GM10248 (cell line): ENCODE measurements around the gene DES.

Source experiments
- CTCF ChIA-PET: fragments of 300-600 bp; sonication (Branson Sonifier 250); formaldehyde crosslinking; extraction: SDS; loops from one replicate; lab custom pipeline; 2021; ENCODE audit warnings: antibody characterized with exemption; lab: Yijun Ruan, JAX
- POLR2A ChIA-PET: fragments of 350-650 bp; sonication (Branson Sonifier 250); formaldehyde crosslinking; extraction: SDS; loops from one replicate; lab custom pipeline; 2020; ENCODE audit warnings: antibody characterized with exemption; lab: Yijun Ruan, JAX
- DNase-seq: peaks from one replicate; pipeline ENCODE4 v3.0.0; 2012; ENCODE audit errors: extremely low spot score
- CTCF ChIP-seq: IDR thresholded peaks from 2 replicates; pipeline ENCODE4 v1.5.1; 2012; ENCODE audit warnings: mild to moderate bottlenecking, low read depth; ENCODE audit errors: extremely low read depth, missing control alignments, control extremely low read depth

DES gene

DNA sequence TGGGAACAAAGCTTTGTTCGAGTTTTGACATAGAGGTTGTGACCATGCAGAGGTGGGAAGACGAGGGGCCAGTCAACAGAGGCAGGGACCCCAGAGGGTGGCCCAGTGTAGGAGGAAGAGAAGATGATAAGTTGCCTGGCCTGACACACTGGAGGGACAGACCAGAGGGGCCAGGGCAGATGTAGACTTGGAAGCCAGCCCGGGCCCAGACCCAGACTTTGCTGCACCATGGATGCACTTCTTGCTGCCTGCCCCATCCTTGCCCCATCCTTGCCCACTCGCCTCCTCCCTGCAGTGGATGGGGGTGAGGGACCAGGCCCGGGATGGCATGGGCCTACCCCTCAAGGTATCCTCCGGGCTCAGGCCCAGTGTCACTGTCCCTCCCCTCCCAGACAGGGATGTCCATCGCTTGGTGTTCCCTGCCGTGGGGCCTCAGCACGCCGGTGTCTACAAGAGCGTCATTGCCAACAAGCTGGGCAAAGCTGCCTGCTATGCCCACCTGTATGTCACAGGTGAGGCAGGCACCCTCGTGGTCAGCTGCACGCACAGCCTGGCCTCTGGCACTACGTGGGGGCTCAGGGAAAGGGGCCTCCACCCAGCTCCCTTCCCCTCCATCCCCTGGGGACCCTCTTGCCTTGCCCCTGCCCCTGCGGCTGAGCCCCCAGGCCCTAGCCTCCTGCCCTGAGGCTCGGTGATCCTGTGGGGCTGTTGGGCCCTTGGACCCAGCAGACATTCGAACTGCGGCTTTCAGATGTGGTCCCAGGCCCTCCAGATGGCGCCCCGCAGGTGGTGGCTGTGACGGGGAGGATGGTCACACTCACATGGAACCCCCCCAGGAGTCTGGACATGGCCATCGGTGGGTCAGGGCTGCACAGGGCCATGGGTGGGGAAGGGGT lies 53.5 kb downstream of the DES start:
- POLR2A ChIA-PET, result no interaction called here
- no peak for DNase-seq
- TF ChIP-seq CTCF, result no peak
- CTCF ChIA-PET, result interaction anchor here (1.2 to 10.1 kb wide), 2 partner anchors 48 to 58 kb away, joined by 3 to 77 read pairs; no protein-coding TSS in a partner anchor

DNA sequence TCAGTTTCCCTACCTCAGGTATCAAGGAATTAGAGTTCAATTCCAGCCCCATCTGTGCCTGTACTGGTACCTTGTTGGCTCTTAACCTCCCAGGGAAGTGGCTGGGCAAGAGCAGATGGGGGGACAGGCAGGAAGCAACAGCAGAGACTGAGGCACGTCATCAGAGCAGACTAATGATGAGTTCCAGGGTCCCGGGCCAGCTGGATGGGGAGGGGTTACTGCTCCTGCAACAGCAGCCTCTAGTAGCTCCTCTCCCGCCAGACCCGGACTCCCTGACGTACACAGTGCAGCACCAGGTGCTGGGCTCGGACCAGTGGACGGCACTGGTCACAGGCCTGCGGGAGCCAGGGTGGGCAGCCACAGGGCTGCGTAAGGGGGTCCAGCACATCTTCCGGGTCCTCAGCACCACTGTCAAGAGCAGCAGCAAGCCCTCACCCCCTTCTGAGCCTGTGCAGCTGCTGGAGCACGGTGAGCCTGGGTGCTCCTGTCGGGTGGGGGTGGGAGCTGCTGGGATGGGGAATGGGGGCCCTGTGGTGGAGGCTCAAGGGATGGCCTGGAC lies 54.5 kb downstream of the DES start:
- ChIA-PET CTCF (interaction anchor here (0.7 to 10.1 kb wide), 4 partner anchors 11 to 70 kb away, joined by 3 to 77 read pairs (median 4); no protein-coding TSS in a partner anchor), POLR2A (no interaction called here)
- TF ChIP-seq CTCF, result no peak
- DNase-seq, result no peak

- DNase-seq, result no peak
- ChIA-PET CTCF (interaction anchor here (0.7 to 10.1 kb wide), 5 partner anchors 10 to 71 kb away, joined by 3 to 77 read pairs (median 4); a partner anchor contains a TSS), POLR2A (no interaction called here)
- TF ChIP-seq CTCF, result no peak
Observed at GRCh38 chr2:219473511-219473910, 55.3 kb downstream of the DES start.

- ChIA-PET CTCF (interaction anchor here (1.2 to 10.1 kb wide), 7 partner anchors 18 to 86 kb away, joined by 3 to 77 read pairs (median 9); a partner anchor contains a TSS), POLR2A (no interaction called here)
- no peak for TF ChIP-seq CTCF
- no peak for DNase-seq
Observed at GRCh38 chr2:219474285-219475060, 56.3 kb downstream of the DES start.

GRCh38 chr2:219475278-219475677 lies 57.1 kb downstream of the DES start:
- no peak for TF ChIP-seq CTCF
- no peak for DNase-seq
- ChIA-PET POLR2A (no interaction called here), CTCF (interaction anchor here (1.0 to 10.1 kb wide), 13 partner anchors 11 to 85 kb away, joined by 3 to 77 read pairs (median 5); partner anchors contain the start of gene GMPPA)
